K562 (cell line): ENCODE results near the gene TMEM129. TPM values are rescaled to one million over a fixed set of nuclear protein-coding genes. Genes with fewer than 3 reads are reported as not detected.

Experiments
- ARID4B ChIP-seq: sonication (generic); formaldehyde crosslinking; IDR thresholded peaks from 2 replicates; pipeline ENCODE4 v1.8.0; 2022; ENCODE audit warnings: mild to moderate bottlenecking, missing genetic modification reagents
- BRD4 ChIP-seq: fragments of 200-600 bp; sonication (generic); IDR thresholded peaks from 2 replicates; pipeline ENCODE4 v1.6.1; 2017; ENCODE audit warnings: inconsistent platforms
- C11orf30 ChIP-seq: fragments of 450-650 bp; IDR thresholded peaks from 2 replicates; pipeline ENCODE4 v1.6.1; 2016; ENCODE audit warnings: low read depth, mild to moderate bottlenecking
- DPF2 ChIP-seq: fragments of 450-650 bp; IDR thresholded peaks from 2 replicates; pipeline ENCODE4 v1.6.1; 2016
- FOXP1 ChIP-seq: sonication (generic); formaldehyde crosslinking; IDR thresholded peaks from 2 replicates; pipeline ENCODE4 v1.8.0; 2022; ENCODE audit warnings: mild to moderate bottlenecking, missing genetic modification reagents
- HDAC2 ChIP-seq: fragments of 450-650 bp; IDR thresholded peaks from 2 replicates; pipeline ENCODE4 v1.6.1; 2016; ENCODE audit warnings: mild to moderate bottlenecking
- HNRNPK ChIP-seq: fragments of 200-400 bp; formaldehyde crosslinking; IDR thresholded peaks from one replicate; pipeline ENCODE4 v1.6.1; 2018; ENCODE audit warnings: mild to moderate bottlenecking, low read depth, low read length; ENCODE audit not compliant: poor library complexity, severe bottlenecking
- JUND ChIP-seq, 2 experiments: IDR thresholded peaks; 2 replicates in 1 of 2; 3 replicates in 1 of 2; pipeline ENCODE4 v1.6.1; 2011; ENCODE audit warnings: borderline replicate concordance in 2 of 2, low read depth in 2 of 2, low read length in 2 of 2, improper control_type of control experiment in 1 of 2, missing biosample characterization in 1 of 2, missing genetic modification characterization in 1 of 2, missing genetic modification reagents in 1 of 2
- PHF8 ChIP-seq: fragments of 200-600 bp; sonication (generic); IDR thresholded peaks from 2 replicates; pipeline ENCODE4 v1.6.1; 2012; ENCODE audit warnings: mixed run types, mild to moderate bottlenecking, inconsistent platforms, low read length, moderate library complexity, borderline replicate concordance
- PML ChIP-seq: IDR thresholded peaks from 2 replicates; pipeline ENCODE4 v1.6.1; 2012; ENCODE audit warnings: low read length, inconsistent platforms
- THRA ChIP-seq: fragments of 450-650 bp; IDR thresholded peaks from 2 replicates; pipeline ENCODE4 v1.6.1; 2017; ENCODE audit warnings: mild to moderate bottlenecking, moderate library complexity
- TRIM24 ChIP-seq, 2 experiments: fragments of 450-650 bp; IDR thresholded peaks; 2 replicates each; pipeline ENCODE4 v1.6.1; 2016
- ZEB2 ChIP-seq: fragments of 450-650 bp; IDR thresholded peaks from 2 replicates; pipeline ENCODE4 v1.6.1; 2016
- ZNF253 ChIP-seq: fragments of 250-450 bp; sonication (Bioruptor Pico); conservative IDR thresholded peaks from 2 replicates; pipeline ENCODE4 v1.6.1; 2021; ENCODE audit warnings: mild to moderate bottlenecking
- polyA plus RNA-seq, 8 experiments: library from polyadenylated mRNA; depleted of rRNA in 4 of 8; stranded (reverse) in 5 of 8; unstranded in 3 of 8; fragments of >200 nt; fragmentation: Nextera tagmentation in 2 of 8; fragmentation: Illumina TruSeq in 1 of 8; extraction: Ambion mirVana in 2 of 8; extraction: Trizol in 1 of 8; gene quantifications; 2 replicates each; pipeline versions ENCODE4 v1.2.1 to v1.2.3, GENCODE V29; 2011 to 2014; ENCODE audit warnings: inconsistent platforms in 1 of 8, missing spikeins in 1 of 8
- total RNA-seq, 7 experiments: library from RNA; depleted of rRNA in 6 of 7; stranded (reverse); fragments of >200 nt in 6 of 7; fragmentation: Illumina TruSeq in 2 of 7; extraction: Trizol in 2 of 7; gene quantifications; 2 replicates each; pipeline versions ENCODE4 v1.2.1 to v1.2.3, GENCODE V29; 2011 to 2021; ENCODE audit warnings: low replicate concordance in 1 of 7
- TF ChIP-seq, protein P1 (sequence below): fragments of 250-450 bp; sonication (Bioruptor Pico); IDR thresholded peaks from 2 replicates; pipeline ENCODE4 v1.4.0; 2020; ENCODE audit warnings: mild to moderate bottlenecking
- TF ChIP-seq, protein P2 (sequence below): fragments of 450-650 bp; IDR thresholded peaks from 2 replicates; pipeline ENCODE4 v1.6.1; 2016; ENCODE audit warnings: borderline replicate concordance
- TF ChIP-seq, protein P3 (sequence below): fragments of 200-800 bp; sonication (Bioruptor generic); IDR thresholded peaks from 2 replicates; pipeline ENCODE4 v1.6.1; 2017; ENCODE audit warnings: missing genetic modification characterization, missing compliant biosample characterization

Gene TMEM129
- total and polyA plus RNA-seq, 9 of the 15 experiments (the other 6 are each of a cell fraction or from before 2014, with no cell fraction given): 0.34 to 47.2 (median 18.8) TPM

DNA sequence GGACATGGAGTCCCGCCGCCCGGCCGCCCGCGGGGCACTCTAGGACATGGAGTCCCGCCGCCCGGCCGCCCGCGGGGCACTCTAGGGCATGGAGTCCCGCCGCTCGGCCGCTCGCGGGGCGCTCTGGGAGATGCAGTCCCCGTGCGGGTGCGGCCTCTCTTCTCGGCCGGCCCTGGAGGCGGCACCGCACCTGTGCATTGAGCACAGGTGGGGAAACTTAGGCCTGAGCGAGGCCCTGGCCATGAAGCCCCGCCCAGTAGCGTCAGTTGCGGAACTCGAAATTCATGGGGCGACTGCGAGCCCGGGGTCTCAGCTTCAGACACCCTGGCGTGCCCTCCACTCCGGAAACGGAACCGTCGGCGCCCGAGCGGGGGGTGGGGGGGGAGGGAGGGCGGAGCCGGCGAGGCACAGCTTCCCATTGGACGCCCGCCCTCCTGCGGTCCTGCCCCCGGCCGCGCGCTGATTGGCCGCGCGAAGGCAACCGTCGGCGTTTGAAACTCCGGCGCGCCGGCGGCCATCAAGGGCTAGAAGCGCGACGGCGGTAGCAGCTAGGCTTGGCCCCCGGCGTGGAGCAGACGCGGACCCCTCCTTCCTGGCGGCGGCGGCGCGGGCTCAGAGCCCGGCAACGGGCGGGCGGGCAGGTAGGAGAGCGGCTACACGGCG is at the start of gene TMEM129, which contains the start of gene TACC3 (continued):
- TF ChIP-seq, protein P1, sequence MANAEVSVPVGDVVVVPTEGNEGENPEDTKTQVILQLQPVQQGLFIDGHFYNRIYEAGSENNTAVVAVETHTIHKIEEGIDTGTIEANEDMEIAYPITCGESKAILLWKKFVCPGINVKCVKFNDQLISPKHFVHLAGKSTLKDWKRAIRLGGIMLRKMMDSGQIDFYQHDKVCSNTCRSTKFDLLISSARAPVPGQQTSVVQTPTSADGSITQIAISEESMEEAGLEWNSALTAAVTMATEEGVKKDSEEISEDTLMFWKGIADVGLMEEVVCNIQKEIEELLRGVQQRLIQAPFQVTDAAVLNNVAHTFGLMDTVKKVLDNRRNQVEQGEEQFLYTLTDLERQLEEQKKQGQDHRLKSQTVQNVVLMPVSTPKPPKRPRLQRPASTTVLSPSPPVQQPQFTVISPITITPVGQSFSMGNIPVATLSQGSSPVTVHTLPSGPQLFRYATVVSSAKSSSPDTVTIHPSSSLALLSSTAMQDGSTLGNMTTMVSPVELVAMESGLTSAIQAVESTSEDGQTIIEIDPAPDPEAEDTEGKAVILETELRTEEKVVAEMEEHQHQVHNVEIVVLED: peak; percentile 49; the same call in 1 of the 2 replicates
- TF ChIP-seq PHF8: peak; percentile 70; the same call in 1 of the 2 replicates
- TF ChIP-seq, protein P2, sequence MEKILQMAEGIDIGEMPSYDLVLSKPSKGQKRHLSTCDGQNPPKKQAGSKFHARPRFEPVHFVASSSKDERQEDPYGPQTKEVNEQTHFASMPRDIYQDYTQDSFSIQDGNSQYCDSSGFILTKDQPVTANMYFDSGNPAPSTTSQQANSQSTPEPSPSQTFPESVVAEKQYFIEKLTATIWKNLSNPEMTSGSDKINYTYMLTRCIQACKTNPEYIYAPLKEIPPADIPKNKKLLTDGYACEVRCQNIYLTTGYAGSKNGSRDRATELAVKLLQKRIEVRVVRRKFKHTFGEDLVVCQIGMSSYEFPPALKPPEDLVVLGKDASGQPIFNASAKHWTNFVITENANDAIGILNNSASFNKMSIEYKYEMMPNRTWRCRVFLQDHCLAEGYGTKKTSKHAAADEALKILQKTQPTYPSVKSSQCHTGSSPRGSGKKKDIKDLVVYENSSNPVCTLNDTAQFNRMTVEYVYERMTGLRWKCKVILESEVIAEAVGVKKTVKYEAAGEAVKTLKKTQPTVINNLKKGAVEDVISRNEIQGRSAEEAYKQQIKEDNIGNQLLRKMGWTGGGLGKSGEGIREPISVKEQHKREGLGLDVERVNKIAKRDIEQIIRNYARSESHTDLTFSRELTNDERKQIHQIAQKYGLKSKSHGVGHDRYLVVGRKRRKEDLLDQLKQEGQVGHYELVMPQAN: peak; percentile 36; the same call in 1 of the 2 replicates
- no peak for TF ChIP-seq ZNF253 (CRISPR knock-in tag)
- TF ChIP-seq, protein P3, sequence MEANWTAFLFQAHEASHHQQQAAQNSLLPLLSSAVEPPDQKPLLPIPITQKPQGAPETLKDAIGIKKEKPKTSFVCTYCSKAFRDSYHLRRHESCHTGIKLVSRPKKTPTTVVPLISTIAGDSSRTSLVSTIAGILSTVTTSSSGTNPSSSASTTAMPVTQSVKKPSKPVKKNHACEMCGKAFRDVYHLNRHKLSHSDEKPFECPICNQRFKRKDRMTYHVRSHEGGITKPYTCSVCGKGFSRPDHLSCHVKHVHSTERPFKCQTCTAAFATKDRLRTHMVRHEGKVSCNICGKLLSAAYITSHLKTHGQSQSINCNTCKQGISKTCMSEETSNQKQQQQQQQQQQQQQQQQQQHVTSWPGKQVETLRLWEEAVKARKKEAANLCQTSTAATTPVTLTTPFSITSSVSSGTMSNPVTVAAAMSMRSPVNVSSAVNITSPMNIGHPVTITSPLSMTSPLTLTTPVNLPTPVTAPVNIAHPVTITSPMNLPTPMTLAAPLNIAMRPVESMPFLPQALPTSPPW (CRISPR knock-in tag): peak; percentile 100
- TF ChIP-seq ZEB2: peak; percentile 81
- peak; percentile 18; the same call in 1 of the 2 replicates for TF ChIP-seq JUND (IDR thresholded peaks at IDR 0.05; ENCODE audit: borderline replicate concordance, low read depth, low read length)
- TF ChIP-seq JUND (tag; IDR thresholded peaks at IDR 0.05; ENCODE audit: borderline replicate concordance, low read depth, low read length): no peak; the same call in 2 of the 3 replicates
- TF ChIP-seq HDAC2: no peak
- TF ChIP-seq HNRNPK: peak; percentile 20
- no peak for TF ChIP-seq BRD4
- no peak for TF ChIP-seq THRA
- no peak for TF ChIP-seq DPF2
- peak; percentile 84 for TF ChIP-seq ARID4B (CRISPR knock-in tag)
- no peak for TF ChIP-seq FOXP1 (CRISPR knock-in tag)
- TF ChIP-seq TRIM24 (IDR thresholded peaks at IDR 0.05): peak in 1 of 2 experiments; percentile 83; a peak in 2 of 4 replicates
- TF ChIP-seq PML: peak; percentile 38; the same call in 1 of the 2 replicates
- TF ChIP-seq C11orf30: peak; percentile 54; the same call in 1 of the 2 replicates
